Trophoblast cell (in vitro differentiated cells and primary cell): Measurements from ENCODE around the gene OLIG1.

ENCODE experiments used
- DNase-seq, 2 donors: peaks; one replicate each; pipeline ENCODE4 v3.0.0-alpha.2; 2016
- H2AFZ ChIP-seq: 2 replicates; pipeline ENCODE4 v1.6.1; 2013; ENCODE audit warnings: low read length, moderate library complexity, mild to moderate bottlenecking; ENCODE audit not compliant: insufficient read depth, poor library complexity
- H2AK5ac ChIP-seq: 2 replicates; pipeline ENCODE4 v1.6.1; 2013; ENCODE audit warnings: mild to moderate bottlenecking, low read length
- H2BK120ac ChIP-seq: 2 replicates; pipeline ENCODE4 v1.6.1; 2013; ENCODE audit warnings: low read length, mild to moderate bottlenecking, moderate library complexity; ENCODE audit not compliant: insufficient read depth, poor library complexity
- H2BK12ac ChIP-seq: 2 replicates; pipeline ENCODE4 v1.6.1; 2013; ENCODE audit warnings: mild to moderate bottlenecking, low read length, moderate library complexity
- H2BK5ac ChIP-seq: 2 replicates; pipeline ENCODE4 v1.6.1; 2013; ENCODE audit warnings: low read length, low read depth, moderate library complexity, mild to moderate bottlenecking; ENCODE audit not compliant: poor library complexity
- H3K14ac ChIP-seq: 2 replicates; pipeline ENCODE4 v1.6.1; 2013; ENCODE audit warnings: mild to moderate bottlenecking, low read length
- H3K18ac ChIP-seq: 2 replicates; pipeline ENCODE4 v1.6.1; 2013; ENCODE audit warnings: mild to moderate bottlenecking, low read length
- H3K23ac ChIP-seq: 2 replicates; pipeline ENCODE4 v1.6.1; 2013; ENCODE audit warnings: low read length
- H3K27ac ChIP-seq: 2 replicates; pipeline ENCODE4 v1.5.1; 2013; ENCODE audit warnings: low read depth, mild to moderate bottlenecking, inconsistent platforms, low read length, moderate library complexity
- H3K27me3 ChIP-seq: 2 replicates; pipeline ENCODE4 v1.6.1; 2013; ENCODE audit warnings: inconsistent platforms, mild to moderate bottlenecking, low read length, moderate library complexity; ENCODE audit not compliant: insufficient read depth
- H3K36me3 ChIP-seq, 2 experiments: 1 replicate in 1 of 2; 2 replicates in 1 of 2; pipeline ENCODE4 v1.6.1; 2013; ENCODE audit warnings: low read length in 2 of 2, mild to moderate bottlenecking in 2 of 2, moderate library complexity in 1 of 2; ENCODE audit not compliant: insufficient read depth in 2 of 2, control insufficient read depth in 1 of 2
- H3K4ac ChIP-seq: 2 replicates; pipeline ENCODE4 v1.6.1; 2013; ENCODE audit warnings: low read depth, mild to moderate bottlenecking, low read length, moderate library complexity
- H3K4me1 ChIP-seq, 2 experiments: 1 replicate in 1 of 2; 2 replicates in 1 of 2; pipeline ENCODE4 v1.6.1; 2013; ENCODE audit warnings: low read length in 2 of 2, mild to moderate bottlenecking in 2 of 2, moderate library complexity in 1 of 2; ENCODE audit not compliant: insufficient read depth in 2 of 2, control insufficient read depth in 1 of 2
- H3K4me2 ChIP-seq: 2 replicates; pipeline ENCODE4 v1.6.1; 2013; ENCODE audit warnings: inconsistent platforms, mild to moderate bottlenecking, low read length, moderate library complexity
- H3K4me3 ChIP-seq: 2 replicates; pipeline ENCODE4 v1.5.1; 2013; ENCODE audit warnings: mild to moderate bottlenecking, low read depth, low read length, inconsistent platforms
- H3K79me1 ChIP-seq: one replicate; pipeline ENCODE4 v1.6.1; 2013; ENCODE audit warnings: low read length
- H3K79me2 ChIP-seq: 2 replicates; pipeline ENCODE4 v1.6.1; 2013; ENCODE audit warnings: low read length, mild to moderate bottlenecking; ENCODE audit not compliant: control insufficient read depth, insufficient read depth, poor library complexity
- H3K9ac ChIP-seq: 2 replicates; pipeline ENCODE4 v1.6.1; 2013; ENCODE audit warnings: mild to moderate bottlenecking, low read length
- H3K9me3 ChIP-seq: 2 replicates; pipeline ENCODE4 v1.6.1; 2013; ENCODE audit warnings: low read depth, mild to moderate bottlenecking, control low read depth, inconsistent platforms, low read length; ENCODE audit not compliant: insufficient read depth
- H4K12ac ChIP-seq: 2 replicates; pipeline ENCODE4 v1.6.1; 2013; ENCODE audit warnings: low read depth, mild to moderate bottlenecking, low read length, moderate library complexity
- H4K8ac ChIP-seq: 2 replicates; pipeline ENCODE4 v1.6.1; 2013; ENCODE audit warnings: low read depth, mild to moderate bottlenecking, low read length, moderate library complexity
- H4K91ac ChIP-seq: one replicate; pipeline ENCODE4 v1.6.1; 2013; ENCODE audit warnings: low read depth, mild to moderate bottlenecking, low read length, moderate library complexity
- WGBS: extraction: QIAGEN DNeasy Blood & Tissue Kit; methylation state at CpG from one replicate; pipeline ENCODE4 v1.1.7; 2013; ENCODE audit warnings: missing lambda C conversion rate; ENCODE audit not compliant: insufficient read length, insufficient coverage; ENCODE audit errors: extremely low coverage; 5-methylcytosine and 5-hydroxymethylcytosine counted together

The OLIG1 gene

GRCh38 chr21:33058957-33059356 lies 11.0 kb upstream of the OLIG1 start:
- no peak for DNase-seq
- H4K91ac ChIP-seq: no peak overlapping the region
- H3K4me3 ChIP-seq: no peak overlapping the region
- H2AFZ ChIP-seq: no peak overlapping the region
- H3K4me2 ChIP-seq: no peak overlapping the region
- H3K18ac ChIP-seq: no peak overlapping the region
- H3K9ac ChIP-seq: no peak overlapping the region
- no peak overlapping the region for H3K23ac ChIP-seq
- H4K12ac ChIP-seq: no peak overlapping the region
- no peak overlapping the region for H3K27ac ChIP-seq
- no CpG with 5 or more reads among the region's 6 CpGs for WGBS
- H4K8ac ChIP-seq: no peak overlapping the region
- no peak overlapping the region for H3K4ac ChIP-seq
- no peak overlapping the region for H2AK5ac ChIP-seq
- H2BK12ac ChIP-seq: no peak overlapping the region
- no peaks in the 10 kb centered on the region for H3K9me3 ChIP-seq
- no peaks in the 10 kb centered on the region for H3K79me1 ChIP-seq
- H3K14ac ChIP-seq: no peak overlapping the region
- H2BK5ac ChIP-seq: no peak overlapping the region
- no peaks in the 10 kb centered on the region for H3K79me2 ChIP-seq
- H3K4me1 ChIP-seq: no peaks in the 10 kb centered on the region
- no peak overlapping the region for H2BK120ac ChIP-seq
- H3K36me3 ChIP-seq: no peaks in the 10 kb centered on the region
- H3K27me3 ChIP-seq: no peaks in the 10 kb centered on the region

GRCh38 chr21:33059380-33059841 lies 10.5 kb upstream of the OLIG1 start:
- Histone ChIP-seq H3K9me3 (no peaks in the 10 kb centered on the region), H4K8ac (no peak overlapping the region), H3K79me2 (no peaks in the 10 kb centered on the region), H3K4me2 (no peak overlapping the region), H2BK120ac (no peak overlapping the region), H3K23ac (no peak overlapping the region), H2AFZ (no peak overlapping the region), H3K9ac (no peak overlapping the region), H3K79me1 (no peaks in the 10 kb centered on the region), H3K4me1 (no peaks in the 10 kb centered on the region), H3K27me3 (no peaks in the 10 kb centered on the region), H4K91ac (no peak overlapping the region), H2BK5ac (no peak overlapping the region), H3K18ac (no peak overlapping the region), H2BK12ac (no peak overlapping the region), H2AK5ac (no peak overlapping the region), H3K36me3 (no peaks in the 10 kb centered on the region), H3K4me3 (no peak overlapping the region), H4K12ac (no peak overlapping the region), H3K4ac (no peak overlapping the region), H3K14ac (no peak overlapping the region), H3K27ac (no peak overlapping the region)
- peak; percentile 16 to 48 for DNase-seq
- WGBS: no CpG with 5 or more reads among the region's 2 CpGs

- WGBS: no CpG with 5 or more reads among the region's 4 CpGs
- H3K36me3 ChIP-seq: no peaks in the 10 kb centered on the region
- H4K8ac ChIP-seq: no peak overlapping the region
- no peak overlapping the region for H4K12ac ChIP-seq
- no peak overlapping the region for H4K91ac ChIP-seq
- H3K14ac ChIP-seq: no peak overlapping the region
- no peak overlapping the region for H3K4ac ChIP-seq
- H3K4me3 ChIP-seq: no peak overlapping the region
- no peak overlapping the region for H3K27ac ChIP-seq
- no peak overlapping the region for H2BK12ac ChIP-seq
- no peaks in the 10 kb centered on the region for H3K79me2 ChIP-seq
- no peak overlapping the region for H3K18ac ChIP-seq
- no peak overlapping the region for H2BK5ac ChIP-seq
- no peaks in the 10 kb centered on the region for H3K27me3 ChIP-seq
- no peak overlapping the region for H3K23ac ChIP-seq
- DNase-seq: no peak
- no peaks in the 10 kb centered on the region for H3K79me1 ChIP-seq
- H3K4me1 ChIP-seq: no peaks in the 10 kb centered on the region
- no peak overlapping the region for H2AK5ac ChIP-seq
- no peak overlapping the region for H2AFZ ChIP-seq
- no peak overlapping the region for H3K9ac ChIP-seq
- H2BK120ac ChIP-seq: no peak overlapping the region
- no peaks in the 10 kb centered on the region for H3K9me3 ChIP-seq
- no peak overlapping the region for H3K4me2 ChIP-seq
Observed at GRCh38 chr21:33061233-33061632, 8.7 kb upstream of the OLIG1 start.

- no peak overlapping the region for H3K4ac ChIP-seq
- H3K36me3 ChIP-seq: no peaks in the 10 kb centered on the region
- DNase-seq: no peak
Observed at GRCh38 chr21:33063375-33063883, 6.5 kb upstream of the OLIG1 start.

More at GRCh38 chr21:33063375-33063883, 6.5 kb upstream of the OLIG1 start:
- no peak overlapping the region for H3K27ac ChIP-seq
- no peak overlapping the region for H2BK120ac ChIP-seq
- H2AFZ ChIP-seq: no peak overlapping the region
- H4K91ac ChIP-seq: no peak overlapping the region
- H3K9me3 ChIP-seq: no peaks in the 10 kb centered on the region
- no peak overlapping the region for H3K4me3 ChIP-seq
- no peaks in the 10 kb centered on the region for H3K4me1 ChIP-seq
- H3K18ac ChIP-seq: no peak overlapping the region
- H2BK12ac ChIP-seq: no peak overlapping the region
- WGBS: no CpG with 5 or more reads among the region's 5 CpGs
- no peak overlapping the region for H3K14ac ChIP-seq
- H4K8ac ChIP-seq: no peak overlapping the region
- no peaks in the 10 kb centered on the region for H3K79me2 ChIP-seq
- no peaks in the 10 kb centered on the region for H3K79me1 ChIP-seq
- no peak overlapping the region for H3K9ac ChIP-seq
- H3K4me2 ChIP-seq: no peak overlapping the region
- H3K23ac ChIP-seq: no peak overlapping the region
- peaks cover 7% of the 10 kb centered on the region for H3K27me3 ChIP-seq
- H2AK5ac ChIP-seq: no peak overlapping the region
- H4K12ac ChIP-seq: no peak overlapping the region
- H2BK5ac ChIP-seq: no peak overlapping the region
